HG02981 (cell line): Measurements from ENCODE around the gene ZNF436.

Source experiments
- ATAC-seq: cut with Tn5 transposase; IDR thresholded peaks from one replicate; pipeline ENCODE4 v1.9.1; 2021; ENCODE audit warnings: mild to moderate bottlenecking, moderate library complexity; ENCODE audit not compliant: unreplicated experiment

Gene ZNF436

GRCh38 chr1:23369335-23370013 lies at the start of gene ZNF436:
Gene ZNF436, minus strand, starts transcription at chr1:23369836. Its CDS starts 1,831 bp downstream, at chr1:23368005.
- no peak for ATAC-seq

DNA sequence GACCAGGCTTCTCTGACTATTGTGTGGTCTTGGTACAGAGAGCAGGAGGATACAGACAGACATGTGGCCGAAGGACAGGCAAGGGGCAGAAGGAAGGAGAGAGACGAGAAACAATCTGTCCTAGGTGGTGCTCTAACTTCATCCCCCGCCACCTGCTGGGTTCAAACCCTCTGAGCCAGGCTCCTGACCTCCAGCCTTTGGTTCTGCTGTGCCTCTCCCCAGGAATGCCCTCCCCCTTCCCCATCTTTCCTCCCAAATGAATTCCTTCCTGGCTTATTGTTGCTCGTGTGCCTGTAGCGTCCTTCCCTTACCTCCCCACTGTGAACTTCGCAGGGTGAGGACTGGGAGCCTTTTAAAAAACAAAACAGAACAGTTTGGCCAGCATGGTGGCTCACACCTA lies 49.5 kb upstream of the ZNF436 start:
- no peak for ATAC-seq

GRCh38 chr1:23417570-23417969 lies 47.9 kb upstream of the ZNF436 start:
- no peak for ATAC-seq

- no peak for ATAC-seq
Observed at GRCh38 chr1:23416964-23417363, 47.3 kb upstream of the ZNF436 start.

DNA sequence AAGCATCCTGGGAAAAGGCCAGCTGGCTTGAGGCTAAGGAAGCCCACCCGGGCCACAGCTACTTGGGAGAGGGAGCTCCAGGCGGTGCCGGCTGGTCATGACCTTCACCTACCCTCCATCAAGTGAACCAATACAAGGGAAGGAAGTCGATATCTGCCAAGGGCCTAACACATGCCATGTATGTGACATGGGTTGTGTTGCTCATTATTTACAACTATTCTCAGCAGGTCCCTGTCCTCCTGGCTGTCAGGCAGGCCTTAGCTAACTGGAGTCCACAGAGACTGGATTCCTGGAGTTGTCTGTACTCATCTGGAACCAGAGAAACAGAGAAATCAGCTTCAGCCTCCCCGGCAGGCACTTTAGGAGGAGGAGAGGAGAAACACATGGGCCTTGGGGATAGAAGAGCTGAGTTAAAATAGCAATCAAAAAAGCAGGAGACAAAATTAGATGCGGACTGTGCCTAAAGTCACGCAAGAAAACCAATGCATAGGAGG lies 39.2 kb upstream of the ZNF436 start:
- no peak for ATAC-seq

DNA sequence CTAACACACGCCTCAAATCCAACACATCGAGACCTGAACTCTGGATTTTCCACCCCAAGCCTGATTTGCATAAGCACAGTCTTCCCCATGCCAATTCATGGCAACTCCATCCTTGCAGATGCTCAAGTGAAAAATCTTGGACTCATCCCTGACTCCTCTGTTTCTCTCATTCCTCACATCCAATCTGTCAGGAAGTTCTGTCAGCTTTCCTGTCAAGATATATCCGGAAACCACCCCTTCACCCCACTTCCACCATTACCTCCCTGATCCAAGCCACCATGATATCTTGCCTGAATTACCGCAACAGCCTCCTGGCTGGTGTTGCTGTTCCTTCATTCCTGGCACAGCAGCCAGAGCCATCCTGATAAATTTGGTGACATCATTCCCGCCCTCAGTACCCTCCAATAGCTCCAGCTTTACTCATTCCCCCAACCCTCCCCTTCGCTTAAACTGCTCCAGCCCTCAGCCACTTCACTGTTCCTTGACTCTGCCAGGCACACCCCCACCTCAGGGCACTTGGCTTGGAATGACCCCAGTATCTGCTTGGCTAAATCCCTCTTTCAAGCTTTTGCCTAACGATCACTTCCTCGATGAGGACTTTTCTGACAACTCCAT lies 37.5 kb upstream of the ZNF436 start:
- no peak for ATAC-seq

DNA sequence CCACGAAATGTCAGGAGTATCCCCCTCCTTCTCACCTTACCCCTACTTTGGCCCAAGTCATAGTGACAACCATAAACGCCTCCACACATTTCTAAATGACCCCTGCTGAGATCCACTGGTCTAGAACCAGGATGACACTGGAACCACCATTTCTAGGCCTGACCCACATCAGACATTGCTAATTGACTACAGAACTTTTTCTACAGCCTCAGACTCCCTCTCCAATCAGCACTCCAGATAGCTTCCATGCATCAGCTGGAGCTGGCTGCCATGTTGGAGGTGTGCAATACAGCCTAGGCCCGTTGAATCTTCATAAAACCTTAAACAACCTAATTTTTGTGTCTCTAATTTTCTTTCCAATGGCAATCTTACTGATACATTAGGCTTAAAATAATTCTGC lies 36.3 kb upstream of the ZNF436 start:
- no peak for ATAC-seq

DNA sequence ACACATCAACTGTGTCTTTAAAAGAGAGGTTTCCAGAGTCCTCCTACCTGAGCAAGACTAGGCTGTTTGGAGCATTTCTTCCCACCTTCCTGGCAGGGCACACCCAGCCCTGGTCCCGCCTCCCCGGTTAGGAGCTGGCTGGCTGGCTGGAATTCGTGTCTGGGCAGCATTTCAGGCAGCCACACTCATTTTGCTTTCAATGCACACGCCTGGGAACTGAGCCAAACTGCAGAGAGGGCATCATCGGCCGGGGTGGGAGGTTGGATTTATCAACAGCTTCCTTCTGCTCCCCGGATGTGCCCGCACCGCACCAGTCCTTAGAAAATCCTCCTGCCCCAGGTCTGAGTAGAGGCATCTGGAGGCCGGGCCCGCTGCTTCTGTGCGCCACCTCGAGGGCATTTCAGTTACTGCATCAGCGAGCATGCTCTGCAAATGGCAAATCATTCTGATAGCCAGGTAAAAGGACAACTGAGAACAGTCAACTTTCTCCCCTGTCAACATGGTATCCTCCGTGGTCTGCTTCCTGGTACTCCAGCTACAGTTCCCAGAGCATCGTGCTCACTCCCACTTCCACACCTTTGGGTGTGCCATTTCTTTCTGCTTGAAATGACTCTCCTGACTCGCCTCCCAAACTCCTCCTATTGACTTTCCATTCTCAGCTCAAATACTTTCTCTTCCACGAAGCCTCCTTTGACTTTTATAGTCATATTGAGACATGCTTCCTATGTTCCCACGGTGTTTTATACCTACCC lies 34.3 kb upstream of the ZNF436 start:
- no peak for ATAC-seq

DNA sequence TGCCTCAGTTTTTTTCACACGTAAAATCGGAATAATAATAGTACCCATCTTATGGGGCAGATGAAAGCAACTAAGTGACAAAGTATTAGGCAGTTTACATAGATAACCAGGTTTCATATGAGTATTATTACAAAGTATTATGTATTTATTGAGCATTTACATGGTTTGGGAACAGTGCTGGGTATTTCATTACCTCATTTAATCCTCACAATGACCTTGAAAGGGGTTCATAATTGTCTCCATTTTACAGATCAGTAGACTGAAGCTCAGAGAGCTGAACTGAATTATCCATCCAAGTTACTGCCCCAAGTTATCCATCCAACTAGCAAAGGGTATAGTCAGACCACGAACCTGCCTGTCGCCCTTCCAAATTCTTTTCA lies 33.7 kb upstream of the ZNF436 start:
- ATAC-seq, result no peak

DNA sequence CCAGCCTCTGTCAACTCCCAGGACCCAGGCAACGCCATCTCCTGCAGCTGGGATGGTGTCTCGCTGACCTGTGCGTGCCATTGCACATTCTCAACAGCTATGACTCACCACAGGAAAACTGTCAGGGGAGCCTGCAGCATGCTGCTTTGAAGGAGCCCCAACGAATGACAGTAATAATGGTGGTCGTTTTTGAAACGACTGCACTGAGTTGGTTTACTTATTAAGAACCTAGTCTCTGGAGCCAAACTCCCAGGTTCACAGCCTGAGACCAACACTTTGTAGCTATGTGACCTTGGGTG lies 33.4 kb upstream of the ZNF436 start:
- ATAC-seq, result no peak

- no peak for ATAC-seq
Observed at GRCh38 chr1:23402286-23403037, 32.8 kb upstream of the ZNF436 start.

- ATAC-seq, result no peak
Observed at GRCh38 chr1:23401313-23401712, 31.7 kb upstream of the ZNF436 start.

GRCh38 chr1:23400324-23401114 lies 30.9 kb upstream of the ZNF436 start:
- no peak for ATAC-seq

GRCh38 chr1:23399229-23399628 lies 29.6 kb upstream of the ZNF436 start:
- ATAC-seq, result no peak

GRCh38 chr1:23397908-23398307 lies 28.3 kb upstream of the ZNF436 start:
- no peak for ATAC-seq

DNA sequence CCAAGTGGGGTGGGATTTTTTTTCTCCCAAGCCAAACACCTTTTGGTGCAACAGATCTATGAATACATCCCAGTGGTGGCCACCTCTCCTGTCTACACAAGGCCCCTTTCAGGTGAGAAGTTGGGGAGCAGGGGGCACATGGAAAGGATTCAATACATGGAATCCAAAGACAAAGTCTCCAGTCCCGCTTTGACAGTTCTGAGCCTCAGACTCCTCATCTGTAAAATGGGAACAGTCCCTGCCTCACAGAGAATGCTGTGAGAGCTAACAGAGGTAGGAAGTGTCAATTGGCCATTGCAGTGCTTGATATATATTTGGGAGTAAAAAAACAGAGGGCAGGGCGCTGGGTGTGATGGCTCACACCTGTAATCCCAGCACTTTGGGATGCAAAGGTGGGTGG lies 26.7 kb upstream of the ZNF436 start:
- ATAC-seq, result no peak

GRCh38 chr1:23395849-23396248 lies 26.2 kb upstream of the ZNF436 start:
- ATAC-seq, result no peak

- no peak for ATAC-seq
Observed at GRCh38 chr1:23395154-23395724, 25.6 kb upstream of the ZNF436 start.

DNA sequence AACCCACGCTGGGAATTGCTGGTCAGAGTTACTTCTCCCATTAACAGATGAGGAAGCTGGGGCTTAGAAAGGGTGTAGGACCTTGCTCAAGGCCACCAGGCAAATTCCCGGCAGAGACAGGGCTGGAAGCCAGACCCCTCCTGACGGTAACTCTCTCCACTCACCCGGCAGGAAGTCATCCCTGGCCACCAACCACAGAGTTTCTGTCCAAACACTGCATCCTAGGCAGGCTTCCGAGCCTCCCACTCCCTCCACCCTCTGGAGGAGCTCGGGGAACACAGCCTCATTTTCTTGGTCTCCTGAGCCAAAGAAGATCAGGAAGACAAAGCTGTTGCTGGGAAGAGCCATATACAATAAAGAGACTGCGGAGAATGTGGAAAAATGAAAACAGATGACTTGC lies 25.0 kb upstream of the ZNF436 start:
- ATAC-seq, result no peak

DNA sequence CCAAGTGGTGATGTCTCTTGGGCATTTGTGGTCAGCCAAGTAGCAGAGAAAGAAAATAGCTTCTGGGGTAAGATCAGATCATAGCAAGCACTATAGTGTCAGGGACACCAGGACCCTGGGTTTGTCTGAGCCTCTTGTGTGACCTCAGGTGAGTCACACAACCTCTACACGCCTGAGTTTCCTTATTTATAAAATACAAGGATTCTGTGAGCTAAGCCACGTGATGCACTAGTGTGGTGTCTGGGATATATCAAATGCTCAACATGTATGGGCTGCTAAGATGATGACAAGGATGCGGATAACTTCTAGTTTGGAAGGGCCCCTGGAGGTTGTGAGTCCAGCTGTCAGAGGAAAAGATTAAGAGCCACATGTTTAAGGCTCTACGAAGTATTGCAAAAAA lies 24.5 kb upstream of the ZNF436 start:
- no peak for ATAC-seq
